DND-41 (cell line): ENCODE results near the gene APOLD1.

ENCODE experiments used
- CTCF ChIP-seq: IDR thresholded peaks from 2 replicates; pipeline ENCODE4 v1.5.1; 2012; ENCODE audit warnings: borderline replicate concordance, low read length, moderate library complexity, mild to moderate bottlenecking; ENCODE audit not compliant: poor library complexity, severe bottlenecking; ENCODE audit errors: extremely low read depth
- EZH2 ChIP-seq: IDR thresholded peaks from 3 replicates; pipeline ENCODE4 v1.6.1; 2012; ENCODE audit warnings: borderline replicate concordance, low read depth, mild to moderate bottlenecking, moderate library complexity, low read length, inconsistent platforms; ENCODE audit not compliant: severe bottlenecking

- TF ChIP-seq EZH2 = no peak
- no peak for TF ChIP-seq CTCF
These were observed 34.4 kb downstream of the APOLD1 start for GRCh38 chr12:12819752-12820311.
